T-cell (primary cell): Measurements from ENCODE around the gene BORCS6. TPM values are rescaled to one million over a fixed set of nuclear protein-coding genes. Genes with fewer than 3 reads are reported as not detected.
A peak's percentile ranks its signal among the peaks of the same experiment; 100 is the strongest.

ENCODE experiments used
- ATAC-seq, 4 experiments: fragments of 200-7000 bp in 3 of 4; fragments of 150-1000 bp in 1 of 4; cut with Tn5 transposase; replicated peaks in 1 of 4; 1 replicate in 3 of 4; 2 replicates in 1 of 4; pipeline ENCODE4 v1.10.0; 2021; ENCODE audit warnings: moderate library complexity in 3 of 4, mild to moderate bottlenecking in 2 of 4, moderate number of reproducible peaks in 1 of 4
- CTCF ChIA-PET, 2 donors: fragments of 300-600 bp; sonication (Branson Sonifier 250); formaldehyde crosslinking; loops; one replicate each; lab custom pipeline; 2022; ENCODE audit warnings: antibody characterized with exemption in 2 of 2; lab: Charles Lee
- POLR2A ChIA-PET, 2 donors: fragments of 300-600 bp; sonication (Branson Sonifier 250); formaldehyde crosslinking; loops; one replicate each; lab custom pipeline; 2022; ENCODE audit warnings: antibody characterized with exemption in 2 of 2; lab: Charles Lee
- DNase-seq, 35 experiments: peaks; one replicate each; pipeline versions ENCODE4 v3.0.0 to v3.0.0-alpha.2; 2013 to 2023
- H3K27ac ChIP-seq: one replicate; pipeline ENCODE4 v1.5.1; 2013; ENCODE audit warnings: low read length
- H3K27me3 ChIP-seq, 2 experiments: replicated peaks in 1 of 2; 1 replicate in 1 of 2; 2 replicates in 1 of 2; pipeline versions ENCODE4 v1.6.1 to v1.7.0; 2013; ENCODE audit warnings: low read length in 1 of 2, mixed read lengths in 1 of 2; ENCODE audit not compliant: control insufficient read depth in 2 of 2, insufficient read depth in 2 of 2; ENCODE audit errors: extremely low read depth in 1 of 2
- H3K36me3 ChIP-seq, 2 donors: 1 replicate in 1 of 2; 2 replicates in 1 of 2; pipeline versions ENCODE4 v1.6.1 to v1.7.0; 2013; ENCODE audit warnings: low read length in 1 of 2; ENCODE audit not compliant: control insufficient read depth in 2 of 2, insufficient read depth in 1 of 2; ENCODE audit errors: extremely low read depth in 1 of 2
- H3K4me1 ChIP-seq, 2 experiments: 1 replicate in 1 of 2; 2 replicates in 1 of 2; pipeline versions ENCODE4 v1.6.1 to v1.7.0; 2013; ENCODE audit warnings: low read length in 2 of 2, mixed read lengths in 1 of 2; ENCODE audit not compliant: insufficient read depth in 2 of 2, control insufficient read depth in 1 of 2; ENCODE audit errors: extremely low read depth in 1 of 2
- H3K4me3 ChIP-seq, 2 donors: 1 replicate in 1 of 2; 2 replicates in 1 of 2; pipeline versions ENCODE4 v1.5.1 to v1.7.0; 2013; ENCODE audit warnings: mild to moderate bottlenecking in 2 of 2, low read length in 1 of 2, moderate library complexity in 1 of 2; ENCODE audit not compliant: control insufficient read depth in 1 of 2; ENCODE audit errors: extremely low read depth in 1 of 2
- H3K9me3 ChIP-seq: 2 replicates; pipeline ENCODE4 v1.7.0; 2013
- H3K27ac Mint-ChIP-seq, 2 donors: one replicate each; pipeline ENCODE4 v1.8.0; 2020 to 2021; ENCODE audit warnings: mild to moderate bottlenecking in 2 of 2, mixed read lengths in 2 of 2
- H3K27me3 Mint-ChIP-seq, 2 donors: one replicate each; pipeline ENCODE4 v1.8.0; 2021 to 2022; ENCODE audit warnings: mixed read lengths in 2 of 2
- H3K36me3 Mint-ChIP-seq: one replicate; pipeline ENCODE4 v1.8.0; 2021; ENCODE audit warnings: mixed read lengths
- H3K4me1 Mint-ChIP-seq, 3 donors: one replicate each; pipeline ENCODE4 v1.8.0; 2020 to 2022; ENCODE audit warnings: mixed read lengths in 3 of 3, mild to moderate bottlenecking in 1 of 3
- H3K4me3 Mint-ChIP-seq, 3 donors: one replicate each; pipeline ENCODE4 v1.8.0; 2020 to 2022; ENCODE audit warnings: mild to moderate bottlenecking in 3 of 3, mixed read lengths in 3 of 3, moderate library complexity in 3 of 3
- H3K9me3 Mint-ChIP-seq, 3 donors: one replicate each; pipeline ENCODE4 v1.8.0; 2020 to 2022; ENCODE audit warnings: mixed read lengths in 3 of 3
- WGBS: methylation state at CpG from one replicate; pipeline ENCODE4 v1.1.5; 2013; ENCODE audit warnings: missing lambda C conversion rate; ENCODE audit not compliant: insufficient coverage; 5-methylcytosine and 5-hydroxymethylcytosine counted together
- total RNA-seq, 35 experiments: library from RNA in 6 of 35; stranded (reverse) in 6 of 35; fragments of 120-200 nt in 1 of 35; gene quantifications; one replicate each; pipeline versions ENCODE4 v1.2.1 to v1.2.4 and lab custom pipeline; 2013 to 2026

Gene BORCS6
- total RNA-seq, 5 donors from 2014 or later (not counting 1 experiment from before 2014, with no cell fraction given) = 6.7 to 21.3 (median 17.2) TPM

- Histone ChIP-seq H3K4me3 (peak overlapping the region; percentile 74 to 77), H3K27me3 (no peaks in the 10 kb centered on the region), H3K36me3 (no peaks in the 10 kb centered on the region), H3K4me1 (peaks cover 28 to 72% of the 10 kb centered on the region in 2 experiments), H3K27ac (peak overlapping the region; percentile 77), H3K9me3 (no peaks in the 10 kb centered on the region)
- Mint-ChIP-seq H3K4me1 (peaks cover 7 to 20% (median 15%) of the 10 kb centered on the region in 3 donors), H3K9me3 (no peaks in the 10 kb centered on the region), H3K27me3 (no peaks in the 10 kb centered on the region), H3K4me3 (no peak overlapping the region), H3K27ac (no peak overlapping the region), H3K36me3 (no peaks in the 10 kb centered on the region)
- 36% methylated on average over 7 of the region's 12 CpGs for WGBS
- ATAC-seq (no peak), DNase-seq (peak in 9 of 35 experiments; percentile 13 to 48 (median 34))
- ChIA-PET POLR2A (interaction anchor here (0.5 to 3.4 kb wide), 11 partner anchors 15 to 882 kb away, joined by 3 to 18 read pairs (median 5); partner anchors contain the start of genes AURKB (in 1 of the 2) and SLC25A35 (in 1 of the 2)), CTCF (interaction anchor here (0.6 to 3.8 kb wide), 8 partner anchors 15 to 1177 kb away, joined by 3 to 23 read pairs (median 6); partner anchors contain the start of gene ALOXE3 (in 1 of the 2))
Measured at GRCh38 chr17:8188263-8188839, 1.6 kb downstream of the BORCS6 start.

DNA sequence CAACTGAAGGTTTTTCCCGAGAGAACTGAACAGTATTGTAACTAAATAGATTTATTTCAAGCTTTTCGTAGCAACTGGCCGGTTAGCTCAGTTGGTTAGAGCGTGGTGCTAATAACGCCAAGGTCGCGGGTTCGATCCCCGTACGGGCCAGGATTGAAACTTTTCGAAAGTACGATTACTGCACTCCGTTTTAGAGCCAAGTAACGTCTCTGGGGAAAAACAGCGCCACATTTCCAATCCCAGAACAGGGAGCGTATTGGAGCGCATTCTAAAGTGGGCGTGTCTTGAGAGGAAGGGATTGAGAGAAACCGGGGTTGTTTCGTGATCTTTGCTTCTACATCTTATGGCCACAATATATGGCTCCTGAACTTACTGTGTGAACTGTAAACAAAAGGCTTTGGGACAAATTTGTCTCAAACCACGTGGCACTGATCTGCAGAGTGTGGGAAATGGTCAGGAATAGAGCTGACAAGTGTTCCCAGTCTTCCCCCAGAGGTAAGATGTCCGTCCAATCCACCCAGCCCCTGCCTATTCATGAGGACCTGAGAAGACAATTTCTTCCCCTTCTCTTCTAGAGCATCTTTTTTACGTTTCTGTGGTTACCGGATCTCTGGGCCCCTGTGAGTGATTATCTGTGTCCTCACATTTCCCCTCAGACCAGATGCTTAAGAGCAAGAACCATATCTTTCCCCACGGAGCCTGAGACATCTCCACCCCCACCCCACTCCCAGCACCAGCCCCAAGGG is 2.3 kb downstream of the BORCS6 start:
- Histone ChIP-seq H3K4me3 (peak overlapping the region; percentile 74 to 94), H3K4me1 (peaks cover 28 to 67% of the 10 kb centered on the region in 2 experiments)
- POLR2A ChIA-PET = interaction anchor here (0.6 to 3.4 kb wide), 11 partner anchors 14 to 882 kb away, joined by 3 to 18 read pairs (median 5); partner anchors contain the start of gene AURKB (in 1 of the 2)

GRCh38 chr17:8186787-8187516 is 3.0 kb downstream of the BORCS6 start:
- no peaks in the 10 kb centered on the region for H3K9me3 Mint-ChIP-seq
- DNase-seq (peak; percentile 79 to 93 (median 86)), ATAC-seq (peak; percentile 36 to 52 (median 48))
- H3K9me3 ChIP-seq = no peaks in the 10 kb centered on the region
- peaks cover 7 to 21% (median 17%) of the 10 kb centered on the region in 3 donors for H3K4me1 Mint-ChIP-seq
- CTCF ChIA-PET = interaction anchor here in 1 of 2 donors (0.8 to 3.8 kb wide), 8 partner anchors 14 to 67 kb away, joined by 3 to 23 read pairs (median 6); partner anchors contain the start of gene ALOXE3
- peak overlapping the region; percentile 74 to 94 for H3K4me3 ChIP-seq
- H3K27ac Mint-ChIP-seq = no peak overlapping the region
- H3K36me3 ChIP-seq = no peaks in the 10 kb centered on the region
- H3K36me3 Mint-ChIP-seq = no peaks in the 10 kb centered on the region
- WGBS = 1% methylated on average over 26 of the region's 32 CpGs
- peak overlapping the region; percentile 77 for H3K27ac ChIP-seq
- no peaks in the 10 kb centered on the region for H3K27me3 ChIP-seq
- H3K4me1 ChIP-seq = peaks cover 21 to 59% of the 10 kb centered on the region in 2 experiments
- no peak overlapping the region for H3K4me3 Mint-ChIP-seq
- H3K27me3 Mint-ChIP-seq = no peaks in the 10 kb centered on the region
- POLR2A ChIA-PET = interaction anchor here (0.7 to 3.4 kb wide), 4 partner anchors 14 to 34 kb away, joined by 3 to 18 read pairs (median 10); no protein-coding TSS in a partner anchor

More for the DNA sequence above, 2.3 kb downstream of the BORCS6 start:
- H3K27me3 ChIP-seq = no peaks in the 10 kb centered on the region
- H3K9me3 Mint-ChIP-seq = no peaks in the 10 kb centered on the region
- 0% methylated on average over 15 of the region's 25 CpGs for WGBS
- DNase-seq (peak; percentile 55 to 90 (median 78)), ATAC-seq (peak; percentile 3 to 26 (median 9))
- CTCF ChIA-PET = interaction anchor here in 1 of 2 donors (0.6 to 3.8 kb wide), 9 partner anchors 15 to 1176 kb away, joined by 3 to 23 read pairs (median 5); partner anchors contain the start of gene ALOXE3
- peaks cover 7 to 20% (median 15%) of the 10 kb centered on the region in 3 donors for H3K4me1 Mint-ChIP-seq
- no peaks in the 10 kb centered on the region for H3K27me3 Mint-ChIP-seq
- no peaks in the 10 kb centered on the region for H3K9me3 ChIP-seq
- no peak overlapping the region for H3K27ac Mint-ChIP-seq
- no peak overlapping the region for H3K4me3 Mint-ChIP-seq
- H3K36me3 ChIP-seq = no peaks in the 10 kb centered on the region
- H3K27ac ChIP-seq = peak overlapping the region; percentile 77
- H3K36me3 Mint-ChIP-seq = no peaks in the 10 kb centered on the region

DNA sequence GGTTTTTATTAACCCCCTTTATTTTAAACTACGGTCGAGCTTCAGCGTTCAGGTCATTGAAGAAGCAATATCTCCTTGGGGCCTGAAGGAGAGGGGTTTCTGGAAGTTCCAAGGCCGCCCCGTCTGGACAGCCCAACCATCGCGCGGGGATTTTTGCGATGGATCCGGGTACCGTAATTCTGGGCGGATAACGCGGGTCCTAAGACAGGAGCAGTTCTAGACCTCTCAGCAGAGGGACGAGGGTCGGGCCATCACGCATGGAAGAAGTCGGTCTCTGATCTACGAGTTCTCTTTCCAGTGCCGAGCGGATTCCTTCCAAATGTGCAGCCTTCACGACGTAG is 3.6 kb downstream of the BORCS6 start:
- Mint-ChIP-seq H3K36me3 (no peaks in the 10 kb centered on the region), H3K27me3 (no peaks in the 10 kb centered on the region), H3K4me1 (peaks cover 7 to 22% (median 18%) of the 10 kb centered on the region in 3 donors), H3K4me3 (no peak overlapping the region), H3K27ac (no peak overlapping the region), H3K9me3 (no peaks in the 10 kb centered on the region)
- DNase-seq (no peak), ATAC-seq (peak in 1 of 4 experiments; percentile 1)
- ChIA-PET CTCF (interaction anchor here in 1 of 2 donors (0.8 to 3.8 kb wide), 4 partner anchors 28 to 67 kb away, joined by 4 to 23 read pairs (median 5); partner anchors contain the start of gene ALOXE3), POLR2A (interaction anchor here (0.6 to 3.4 kb wide), 5 partner anchors 13 to 67 kb away, joined by 3 to 18 read pairs (median 6); partner anchors contain the start of gene CTC1 (in 1 of the 2))
- under 1% methylated on average over 21 of the region's 23 CpGs for WGBS
- H3K4me1 ChIP-seq = peaks cover 19 to 54% of the 10 kb centered on the region in 2 experiments
- H3K36me3 ChIP-seq = no peaks in the 10 kb centered on the region
- no peaks in the 10 kb centered on the region for H3K27me3 ChIP-seq
- peak overlapping the region; percentile 77 for H3K27ac ChIP-seq
- no peaks in the 10 kb centered on the region for H3K9me3 ChIP-seq
- H3K4me3 ChIP-seq = peak overlapping the region; percentile 74 to 94

DNA sequence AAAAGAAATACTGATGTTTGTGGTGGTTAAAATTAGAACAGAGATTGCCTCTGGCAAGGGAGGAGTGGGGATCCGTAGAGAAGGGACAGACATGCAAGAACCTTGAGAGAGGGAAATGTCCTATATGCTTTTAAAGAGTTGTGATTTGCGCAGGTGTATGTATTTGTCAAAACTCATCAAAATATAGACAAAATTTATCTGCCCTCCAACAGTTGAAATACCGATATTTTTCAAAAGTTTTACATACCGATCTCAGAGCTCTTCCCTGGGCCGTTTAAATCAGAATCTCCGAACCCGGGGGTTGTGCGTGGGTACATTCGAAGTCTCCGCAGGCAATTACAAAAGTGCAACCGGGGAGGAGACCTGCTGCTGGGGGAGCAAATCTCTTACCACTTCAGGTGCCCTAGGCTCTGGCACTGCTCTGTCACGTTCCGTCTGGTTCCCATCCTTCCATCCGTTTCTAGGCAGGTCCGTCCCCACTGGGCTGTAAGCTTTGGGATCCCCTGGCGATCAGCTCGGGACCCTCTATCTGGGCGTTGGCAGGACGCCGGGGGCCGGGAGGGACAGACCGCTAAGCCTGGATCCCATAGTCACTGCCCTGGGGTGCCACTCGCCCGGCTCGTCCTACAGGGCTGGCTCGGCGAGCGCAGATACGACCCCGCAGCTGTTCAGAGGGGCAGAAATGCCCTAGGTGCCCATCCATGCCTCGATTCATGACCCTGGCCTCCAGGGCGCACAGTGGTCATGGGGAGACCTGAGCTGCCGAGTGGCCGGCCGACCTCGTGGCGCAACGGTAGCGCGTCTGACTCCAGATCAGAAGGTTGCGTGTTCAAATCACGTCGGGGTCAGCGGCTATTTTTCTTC is 4.2 kb downstream of the BORCS6 start:
- H3K36me3 ChIP-seq = no peaks in the 10 kb centered on the region
- H3K9me3 ChIP-seq = no peaks in the 10 kb centered on the region
- Mint-ChIP-seq H3K9me3 (no peaks in the 10 kb centered on the region), H3K4me3 (no peak overlapping the region), H3K27me3 (no peaks in the 10 kb centered on the region), H3K4me1 (peaks cover 7 to 22% (median 15%) of the 10 kb centered on the region in 3 donors), H3K36me3 (no peaks in the 10 kb centered on the region), H3K27ac (no peak overlapping the region)
- peak; percentile 68 to 96 (median 87) for DNase-seq
- H3K27me3 ChIP-seq = no peaks in the 10 kb centered on the region
- POLR2A ChIA-PET = interaction anchor here (0.6 to 2.1 kb wide), 5 partner anchors 12 to 66 kb away, joined by 3 to 15 read pairs (median 3); partner anchors contain the start of gene CTC1 (in 1 of the 2)
- peak overlapping the region; percentile 77 for H3K27ac ChIP-seq
- H3K4me3 ChIP-seq = peak overlapping the region; percentile 74 to 94
- peaks cover 19 to 48% of the 10 kb centered on the region in 2 experiments for H3K4me1 ChIP-seq
- under 1% methylated on average over 30 of the region's 44 CpGs for WGBS
- ATAC-seq = peak; percentile 7 to 16 (median 12)
- CTCF ChIA-PET = interaction anchor here (0.6 to 3.8 kb wide), 5 partner anchors 27 to 66 kb away, joined by 3 to 23 read pairs (median 4); partner anchors contain the start of gene ALOXE3 (in 1 of the 2)
